GM18520 (cell line): ENCODE measurements around the gene TLCD1.
A peak's percentile ranks its signal among the peaks of the same experiment; 100 is the strongest.

Source experiments
- ATAC-seq: cut with Tn5 transposase; IDR thresholded peaks from one replicate; pipeline ENCODE4 v1.9.1; 2021; ENCODE audit not compliant: unreplicated experiment

TLCD1 gene

DNA sequence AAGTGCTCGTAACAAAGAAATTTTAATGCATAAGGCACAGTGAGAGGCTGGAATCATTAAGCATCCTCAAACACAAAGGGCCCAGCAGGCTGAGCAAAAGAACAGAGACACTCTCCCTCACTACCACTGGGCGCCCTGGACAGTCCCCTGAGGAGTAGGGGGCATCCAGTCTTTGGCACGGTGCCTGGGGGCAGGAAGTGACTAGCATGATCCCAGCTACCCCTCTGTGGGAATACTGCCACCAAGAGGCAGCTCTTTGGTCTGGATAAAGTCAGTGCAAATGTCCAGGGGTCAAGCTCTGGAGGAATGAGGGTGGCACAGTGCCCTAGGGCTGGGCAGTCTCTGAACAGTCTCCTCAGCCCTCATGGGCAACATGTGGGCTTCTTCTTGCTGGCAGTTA is 11.8 kb downstream of the TLCD1 start:
- ATAC-seq: no peak

DNA sequence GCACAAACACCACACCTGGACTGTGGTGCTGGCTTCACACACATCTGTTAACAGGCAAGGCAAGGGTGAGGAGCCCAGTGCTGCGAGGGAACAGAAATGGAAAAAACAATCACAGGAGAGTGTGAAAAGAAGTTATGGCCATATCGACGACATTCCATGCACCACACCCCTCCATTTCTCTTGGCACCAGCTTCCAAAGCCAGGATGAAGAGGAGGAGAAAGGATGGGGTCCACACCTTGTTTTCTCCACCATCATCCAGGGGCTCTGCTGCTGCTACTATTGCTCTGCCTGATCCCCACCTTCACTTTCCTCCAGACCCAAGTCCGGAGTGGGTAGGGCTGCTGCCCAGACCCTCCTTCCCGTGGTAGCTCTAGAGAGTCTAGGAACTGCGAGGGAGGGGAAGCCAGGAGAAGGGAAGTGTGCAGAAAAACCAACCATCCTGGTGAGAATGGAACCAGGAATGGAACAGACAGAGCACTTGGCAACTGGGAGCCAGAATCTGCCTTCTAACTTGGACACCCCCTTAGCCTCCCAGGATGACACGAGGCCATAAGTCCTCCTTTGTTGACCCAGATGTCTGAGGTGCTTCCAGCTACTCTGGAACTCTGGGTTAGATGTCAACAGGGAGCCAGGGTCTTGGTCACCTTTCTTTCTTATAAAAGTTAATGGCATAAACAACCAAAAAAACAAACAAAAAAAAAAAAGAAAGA is 13.2 kb downstream of the TLCD1 start:
- ATAC-seq: no peak

DNA sequence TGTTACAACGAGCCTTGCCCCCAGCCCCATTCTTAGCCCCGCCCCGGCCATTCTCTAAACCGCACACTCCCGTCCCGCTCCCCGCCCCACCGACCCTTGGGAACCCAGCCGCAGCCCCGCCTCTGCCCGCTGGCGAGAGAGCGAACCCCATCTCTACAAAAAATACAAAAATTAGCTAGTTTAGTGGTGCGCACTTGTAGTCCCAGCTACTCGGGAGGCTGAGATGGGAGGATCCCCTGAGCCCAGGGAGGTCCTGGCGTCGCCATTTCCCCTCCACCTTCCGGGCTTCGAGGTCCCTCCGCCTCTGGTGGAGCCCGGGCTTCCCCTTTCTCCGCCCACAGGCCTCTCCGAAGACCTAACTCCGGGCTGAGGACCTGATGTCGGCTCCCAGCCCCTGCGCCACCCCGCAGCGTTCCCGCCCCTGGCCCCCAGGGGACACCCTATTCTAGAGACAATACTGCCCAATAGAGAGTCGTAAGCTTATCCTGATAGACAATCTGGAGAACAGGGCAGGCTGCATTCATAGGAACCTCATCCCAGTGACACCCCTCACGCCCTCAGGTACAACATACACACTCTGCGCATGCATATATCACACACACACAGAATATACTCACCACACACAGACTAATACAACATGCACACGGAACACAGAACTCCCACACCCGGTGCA is 13.9 kb downstream of the TLCD1 start:
- no peak for ATAC-seq

DNA sequence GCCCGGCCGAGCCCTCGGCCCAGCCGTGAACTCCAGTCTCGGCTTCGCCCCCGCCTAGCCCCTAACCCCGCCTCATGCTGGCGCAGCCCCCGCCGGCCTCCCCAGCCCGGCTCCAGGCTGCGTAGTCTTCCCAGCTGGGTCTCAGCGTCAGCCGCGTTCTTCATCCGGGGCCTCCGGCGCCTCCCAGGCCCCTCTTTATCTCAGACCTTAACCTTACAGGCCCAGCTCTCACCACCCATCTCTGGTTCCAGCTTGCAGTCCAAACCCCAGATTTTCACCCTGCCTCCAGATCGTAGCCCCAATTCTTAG is 14.4 kb downstream of the TLCD1 start, which contains the start of gene PROCA1:
Gene PROCA1 (minus strand): TSS at position 166 of the 309 bp plus-strand sequence. CDS start 228 bp downstream, outside the sequence.
- no peak for ATAC-seq

DNA sequence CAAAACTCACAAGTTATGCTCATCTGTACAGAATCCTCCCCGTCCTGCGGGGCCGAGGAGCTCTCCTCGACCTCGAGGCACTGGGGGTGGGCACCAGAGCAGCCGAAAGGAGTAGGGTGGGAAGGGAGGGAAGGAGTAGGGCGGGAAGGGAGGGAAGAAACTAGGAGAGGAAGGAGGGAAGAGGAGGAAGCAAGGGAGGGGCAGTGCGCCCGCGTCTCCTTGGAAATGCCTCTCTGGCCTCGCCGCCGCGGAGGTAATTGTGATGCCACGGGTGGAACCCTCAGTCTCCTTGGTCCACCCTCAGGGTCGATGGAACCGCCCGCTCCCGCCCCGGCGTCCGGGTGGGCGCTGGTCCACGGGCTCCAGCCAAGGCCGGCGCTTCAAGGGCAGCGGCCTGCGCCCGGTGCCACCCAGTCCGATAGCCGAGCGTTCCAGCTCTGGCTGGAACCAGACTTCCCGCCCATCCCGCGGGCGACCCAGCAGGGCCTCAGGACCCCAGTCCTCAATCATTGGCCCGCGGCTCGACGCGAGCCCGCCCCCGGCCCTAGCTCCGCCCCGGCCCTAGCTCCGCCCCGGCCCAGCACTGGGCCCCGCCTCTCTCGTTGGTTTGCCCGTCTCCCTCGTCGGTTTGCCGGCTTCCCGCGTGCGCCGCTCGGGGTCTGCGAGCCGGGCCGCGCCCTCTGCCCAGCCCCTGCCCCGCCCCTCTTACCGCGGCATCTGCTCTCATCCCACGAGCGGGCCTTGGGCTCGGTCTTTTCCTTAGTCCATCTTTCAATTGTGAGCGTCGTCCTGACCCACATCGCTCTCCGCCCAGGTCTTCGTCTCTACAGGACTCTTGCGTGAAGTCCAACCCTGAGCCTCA is 14.9 kb downstream of the TLCD1 start:
- peak; percentile 64 for ATAC-seq

DNA sequence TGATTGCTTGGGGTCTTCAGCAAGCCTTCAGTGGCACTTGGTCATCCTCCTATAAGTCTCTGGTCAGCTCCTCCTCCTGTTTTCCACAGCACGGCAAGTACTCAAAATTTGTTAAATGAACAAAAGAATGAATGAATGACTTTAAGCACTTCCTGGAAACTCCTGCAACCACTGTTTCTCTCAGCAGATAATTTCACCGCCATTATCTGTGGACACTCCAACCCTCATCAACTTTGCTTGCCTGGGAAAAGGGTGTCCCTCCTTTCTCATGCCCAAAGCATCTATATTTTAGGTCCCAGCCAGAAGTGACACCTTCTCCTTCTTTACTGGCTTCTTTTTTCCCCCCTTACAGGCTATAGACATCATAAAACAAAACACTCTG is 18.7 kb downstream of the TLCD1 start:
- ATAC-seq: no peak

DNA sequence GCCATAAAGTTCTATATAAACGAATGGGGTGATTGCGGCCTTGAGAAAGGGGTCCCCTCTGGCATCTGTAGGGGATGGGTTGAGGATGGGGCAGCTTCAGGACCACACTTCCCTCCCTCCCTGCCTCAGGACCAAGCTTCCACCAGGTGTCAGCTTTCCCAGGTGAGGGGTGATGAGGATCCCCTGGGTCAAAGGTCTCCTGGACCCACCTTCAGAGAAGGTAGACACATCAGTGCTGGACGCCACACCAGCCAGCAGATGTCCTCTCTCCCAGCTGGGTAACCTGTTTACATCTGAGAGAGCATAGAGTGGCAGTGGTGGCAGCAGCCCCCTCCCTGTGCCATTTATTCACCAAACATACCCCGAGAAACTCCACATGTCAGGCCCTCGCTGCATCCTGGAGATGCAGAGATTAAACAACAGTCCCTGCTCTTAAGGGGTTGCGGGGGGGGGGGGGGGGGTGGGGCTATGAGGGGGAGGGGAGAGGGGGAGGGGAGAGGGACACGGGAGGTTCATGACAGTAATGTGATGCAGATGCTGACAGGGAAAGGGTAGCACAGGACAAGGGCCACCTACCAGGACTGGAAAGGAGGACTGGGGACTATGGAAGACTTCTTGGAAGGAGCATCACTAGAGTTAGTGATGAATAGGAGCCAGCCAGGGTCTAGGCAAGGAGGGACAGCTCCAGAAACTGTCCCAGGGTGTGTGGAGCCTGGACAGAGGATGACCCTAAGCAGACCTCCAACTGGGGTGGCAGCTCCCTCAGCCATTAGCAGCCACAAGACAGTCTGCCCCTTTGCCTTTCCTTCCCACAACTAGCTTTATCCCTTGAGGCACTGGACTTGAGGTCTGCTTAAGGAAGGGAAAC is 19.3 kb downstream of the TLCD1 start:
- ATAC-seq: no peak

DNA sequence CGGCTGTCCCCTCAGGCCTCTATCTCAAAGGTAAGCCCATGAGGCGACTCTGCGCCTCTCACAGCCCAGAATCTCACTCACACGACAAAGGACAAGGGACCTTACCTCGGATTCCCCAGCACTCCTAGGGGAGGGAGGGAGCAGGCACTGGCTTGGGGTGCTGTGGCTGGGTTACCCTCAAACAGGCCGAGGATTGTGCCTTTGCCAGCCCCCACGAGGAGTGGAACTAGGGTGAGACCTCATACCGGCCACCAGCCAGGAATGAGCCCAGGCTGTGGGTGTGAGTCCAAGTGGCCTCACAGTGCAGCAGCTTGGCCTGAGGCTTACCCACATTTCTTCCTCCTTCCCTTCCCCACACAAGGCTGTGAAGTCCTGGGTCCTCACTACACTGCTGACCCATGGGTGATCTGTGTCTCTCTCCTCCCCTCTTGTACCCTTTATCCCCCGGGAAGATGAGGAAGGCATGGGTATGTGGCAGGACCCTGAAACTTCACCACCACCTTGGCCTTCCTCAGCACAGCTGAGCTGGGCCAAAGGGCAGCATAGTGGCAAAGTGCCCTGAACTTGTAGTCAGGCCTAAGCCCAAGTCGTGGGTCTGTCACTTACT is 20.2 kb downstream of the TLCD1 start:
- no peak for ATAC-seq

DNA sequence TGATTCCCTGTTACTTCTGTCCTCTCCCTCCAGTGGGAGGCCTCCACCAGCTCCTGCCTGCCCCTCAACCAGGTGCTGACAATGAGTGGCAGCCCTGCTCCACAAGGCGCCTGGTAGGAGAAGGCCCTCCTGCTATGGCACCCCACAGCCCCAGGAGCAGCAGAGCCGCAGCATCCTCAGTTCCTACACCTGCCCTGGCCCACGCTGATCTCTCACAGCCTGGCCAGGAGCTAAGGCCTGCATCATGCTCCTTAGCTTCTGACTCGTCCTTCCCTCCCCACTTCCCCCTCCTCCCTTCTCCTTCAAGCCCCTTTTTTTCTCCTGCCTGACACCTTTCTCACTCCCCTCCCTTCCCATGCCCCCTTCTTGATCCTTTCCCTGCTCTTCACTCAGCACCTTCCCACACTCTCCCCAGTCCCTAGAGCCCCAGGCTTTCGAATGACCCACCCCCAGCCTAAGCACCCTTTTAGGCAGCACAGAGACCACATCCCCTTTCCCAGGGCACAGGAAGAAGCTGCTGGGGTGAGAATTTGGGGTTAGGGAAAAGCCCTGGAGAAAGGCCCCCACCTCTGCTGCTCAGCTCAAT is 20.9 kb downstream of the TLCD1 start:
- no peak for ATAC-seq

DNA sequence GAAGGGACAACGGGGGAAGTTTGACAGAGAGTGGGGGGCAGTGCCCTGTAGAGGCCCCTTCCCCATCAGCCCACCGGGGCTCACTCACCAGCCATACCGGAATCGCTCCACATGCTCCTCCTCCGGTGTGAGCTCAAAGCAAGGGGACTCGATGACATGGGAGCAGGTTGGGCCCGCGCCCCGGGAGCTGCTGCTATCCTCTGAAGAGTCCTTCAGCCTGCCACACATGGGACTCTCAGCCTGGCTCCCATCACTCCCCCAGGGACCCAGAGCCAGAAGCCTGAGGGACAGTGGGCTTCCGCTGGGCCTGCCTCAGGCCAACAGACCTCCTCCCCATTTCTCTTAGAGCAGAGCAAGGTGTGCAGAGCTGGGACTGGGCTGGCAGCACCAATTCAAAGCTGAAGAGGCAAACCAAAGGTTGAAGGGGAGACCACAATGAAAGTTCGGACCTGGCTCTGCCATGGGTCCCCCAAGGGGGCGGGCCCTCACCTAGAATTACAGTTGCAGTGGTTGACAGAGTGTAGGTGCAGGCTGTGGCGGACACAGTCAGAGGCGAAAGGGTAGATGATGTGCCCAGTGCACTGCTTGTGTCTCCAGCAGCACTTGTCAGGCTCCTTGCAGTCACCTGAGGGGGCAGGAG is 21.7 kb downstream of the TLCD1 start:
- ATAC-seq: no peak

DNA sequence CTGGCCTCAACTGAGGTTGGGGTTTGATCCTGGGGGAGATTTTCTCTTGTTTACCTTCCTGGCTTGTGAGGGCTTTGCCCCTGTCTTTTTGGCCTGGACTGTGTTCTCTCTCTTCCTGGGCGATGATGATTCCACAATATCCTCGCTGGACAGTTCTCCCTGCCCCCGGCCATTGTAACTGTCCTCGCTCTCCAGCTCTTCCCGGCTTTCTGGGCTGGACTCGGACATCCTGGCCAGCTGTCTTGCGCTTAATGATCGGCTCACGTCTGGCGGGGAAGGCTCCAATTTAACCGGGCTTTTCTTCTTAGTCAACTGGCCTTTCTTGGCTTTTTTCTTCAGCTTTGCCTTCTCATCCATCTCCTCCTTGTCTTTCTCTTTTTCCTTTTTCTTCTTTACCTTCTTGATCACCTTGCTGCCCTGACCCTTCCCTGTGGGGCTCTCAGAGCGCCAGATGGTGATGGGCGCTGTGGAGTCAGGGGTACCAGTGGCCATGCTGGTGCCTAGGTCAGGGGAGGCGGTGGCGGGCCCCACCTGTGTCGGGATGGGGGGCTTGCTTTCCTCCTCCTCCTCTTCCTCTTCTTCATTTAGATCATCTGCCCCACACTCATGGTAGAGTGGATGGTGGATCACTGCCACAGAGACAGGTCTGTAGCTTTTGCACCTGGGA is 22.3 kb downstream of the TLCD1 start:
- no peak for ATAC-seq

DNA sequence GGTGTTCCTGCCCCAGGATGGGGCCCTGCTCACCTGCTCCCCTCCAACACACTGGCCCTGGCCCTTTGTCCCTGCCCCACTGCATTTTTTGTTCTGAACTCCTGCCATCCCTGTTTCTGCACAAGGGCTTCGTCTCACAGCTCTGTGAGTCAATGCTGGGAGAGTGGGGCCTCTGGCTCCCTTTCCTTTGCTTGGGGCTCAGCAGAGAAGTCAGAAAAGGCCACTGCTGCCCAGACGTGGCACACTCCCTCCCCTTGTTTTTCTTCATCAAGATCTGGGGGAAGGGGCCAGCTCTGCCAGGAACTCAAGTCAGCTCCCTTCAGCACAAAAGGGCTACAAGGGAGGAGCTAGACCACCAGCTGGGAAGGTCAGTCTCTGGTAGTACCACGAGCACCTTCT is 23.3 kb downstream of the TLCD1 start:
- ATAC-seq: no peak

DNA sequence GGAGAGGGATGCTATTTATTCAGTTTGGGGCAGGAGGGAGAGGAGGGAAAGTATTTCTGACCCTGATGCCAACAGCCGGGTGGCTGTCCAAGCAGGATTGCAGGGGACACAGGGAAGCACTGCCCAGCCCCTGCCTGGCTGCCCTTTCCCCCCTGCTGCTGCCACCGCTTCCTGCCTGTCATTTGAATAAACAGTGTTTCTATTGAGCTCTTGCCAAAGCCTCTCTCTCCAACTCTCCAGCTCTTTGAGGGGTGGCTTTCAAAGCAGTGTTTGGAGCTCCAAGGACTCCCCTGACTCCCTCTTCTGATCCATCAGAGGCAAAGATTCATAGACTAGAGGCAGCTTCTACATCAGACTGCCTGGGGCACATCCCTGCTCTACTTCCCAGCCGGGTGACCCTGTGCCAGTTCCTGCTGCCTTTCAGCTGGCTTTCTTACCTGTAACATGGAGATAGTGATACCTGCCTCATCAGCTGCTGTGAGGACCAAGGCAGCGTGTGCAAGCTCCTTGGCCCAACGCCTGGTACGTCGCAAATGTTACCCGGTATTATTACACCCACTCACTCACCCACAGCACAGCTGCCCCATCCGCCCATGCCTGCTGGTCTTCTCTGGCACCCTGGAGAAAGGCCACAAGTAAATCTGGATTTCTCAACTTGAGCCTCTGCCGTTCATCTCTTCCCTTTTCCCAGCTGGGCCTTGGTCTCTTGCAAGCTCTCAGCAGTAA is 23.8 kb downstream of the TLCD1 start:
- no peak for ATAC-seq

DNA sequence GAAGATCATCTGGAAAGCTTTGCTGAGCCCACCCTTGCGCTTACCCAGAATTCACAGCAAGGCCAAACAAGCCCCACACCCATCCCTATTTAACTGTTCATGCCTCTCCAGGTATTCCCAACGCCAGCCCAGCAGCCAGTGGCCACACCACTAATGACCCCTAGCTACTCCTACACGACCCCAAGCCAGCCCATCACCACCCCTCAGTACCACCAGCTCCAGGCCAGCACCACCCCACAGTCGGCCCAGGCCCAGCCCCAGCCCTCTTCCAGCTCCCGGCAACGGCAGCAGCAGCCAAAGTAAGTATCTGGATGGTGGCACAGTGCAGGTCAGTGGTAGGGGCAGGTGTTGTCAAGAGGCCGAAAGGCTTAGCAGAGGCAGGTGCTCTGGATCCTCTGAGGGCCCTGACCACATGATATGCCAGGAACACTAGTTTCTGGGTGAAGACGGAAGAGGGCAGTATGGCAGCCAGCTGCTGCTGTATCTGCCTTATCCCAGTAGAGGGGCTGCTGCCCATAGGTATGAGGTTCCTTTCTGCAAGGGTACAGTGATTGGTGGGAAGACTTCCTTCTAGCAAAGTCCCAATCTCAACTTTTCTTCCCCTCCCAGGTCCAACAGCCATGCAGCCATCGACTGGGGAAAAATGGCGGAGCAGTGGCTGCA is 25.1 kb downstream of the TLCD1 start:
- ATAC-seq: no peak

DNA sequence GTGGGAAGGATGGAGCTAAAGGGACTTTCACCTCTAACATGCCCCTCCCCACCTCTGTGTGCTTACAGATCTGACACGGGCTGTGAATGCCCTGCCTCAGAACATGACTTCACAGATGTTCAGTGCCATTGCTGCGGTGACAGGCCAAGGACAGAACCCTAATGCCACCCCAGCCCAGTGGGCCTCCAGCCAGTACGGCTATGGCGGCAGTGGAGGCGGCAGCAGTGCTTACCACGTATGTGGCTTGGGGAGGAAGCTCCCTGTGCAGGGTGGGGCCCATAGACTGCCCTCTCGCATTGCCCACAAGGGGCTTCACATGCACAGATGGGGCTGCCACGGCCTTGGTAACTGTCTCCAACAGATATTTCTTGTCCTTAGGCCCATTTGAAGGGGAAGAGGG is 25.8 kb downstream of the TLCD1 start:
- ATAC-seq: no peak

DNA sequence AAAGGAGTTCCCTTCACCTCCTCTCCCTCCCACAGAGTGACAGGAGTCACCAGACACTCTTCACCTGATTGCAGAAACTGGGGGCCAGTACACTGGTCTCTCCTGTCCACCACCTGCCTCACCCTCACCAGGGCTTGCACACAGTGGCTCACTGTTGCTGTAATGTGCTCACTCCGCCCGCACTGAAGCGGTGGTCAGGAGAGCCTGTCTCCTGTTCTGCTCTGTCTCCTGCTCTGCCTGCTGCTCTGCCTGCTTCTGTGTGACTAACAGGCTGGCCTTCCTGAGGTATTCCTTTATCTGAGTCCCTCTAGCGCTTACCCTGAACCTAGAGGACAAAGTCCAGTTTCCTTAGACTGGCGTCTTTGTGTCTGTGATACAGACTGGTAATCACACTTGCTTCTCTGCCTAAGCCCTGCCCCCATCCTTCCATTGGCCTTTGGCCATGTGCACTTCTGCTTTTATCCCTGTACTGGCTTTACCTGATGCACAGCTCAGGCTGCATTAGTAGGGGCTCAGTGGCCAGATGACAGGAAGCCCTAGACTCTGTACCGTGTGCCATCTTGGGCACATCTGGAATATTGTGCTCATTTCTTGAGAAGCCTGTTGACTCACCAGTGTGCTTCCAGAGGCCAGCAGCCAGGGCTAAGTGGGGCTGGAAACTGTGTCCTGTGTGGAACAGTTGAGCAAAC is 27.6 kb downstream of the TLCD1 start:
- no peak for ATAC-seq

DNA sequence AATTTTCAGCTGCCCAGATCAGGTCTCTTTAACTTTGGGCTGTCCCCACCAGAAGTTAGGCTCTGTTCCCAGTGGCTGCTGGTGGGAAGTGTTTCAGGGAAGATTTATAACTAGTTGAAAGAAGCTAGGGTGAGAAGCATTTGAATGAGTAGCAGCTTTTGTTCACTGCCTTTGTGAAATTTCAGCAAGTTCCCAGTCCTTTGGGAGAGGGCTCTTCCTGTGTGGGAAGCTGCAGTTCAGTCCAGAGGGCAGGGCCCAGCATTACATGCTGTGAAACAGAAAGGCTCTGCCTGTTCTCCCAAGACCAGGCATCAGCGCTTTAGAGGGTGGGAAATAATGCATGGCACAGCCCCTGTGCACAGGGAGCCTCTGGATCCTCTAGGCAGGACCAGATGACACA is 32.2 kb downstream of the TLCD1 start:
- ATAC-seq: no peak
